ENCODE results near the gene CCDC8. TPM values are rescaled to one million over a fixed set of nuclear protein-coding genes. Genes with fewer than 3 reads are reported as not detected.
A peak's percentile ranks its signal among the peaks of the same experiment; 100 is the strongest.
"Not testable (repeated sequence)": the region's sequence is repeated elsewhere in the genome, so short reads cannot be mapped to it uniquely, and the experiment has no call there.

Gene CCDC8
- total and polyA plus RNA-seq, 4 donors: 9.6 to 25.7 (median 14.9) TPM

DNA sequence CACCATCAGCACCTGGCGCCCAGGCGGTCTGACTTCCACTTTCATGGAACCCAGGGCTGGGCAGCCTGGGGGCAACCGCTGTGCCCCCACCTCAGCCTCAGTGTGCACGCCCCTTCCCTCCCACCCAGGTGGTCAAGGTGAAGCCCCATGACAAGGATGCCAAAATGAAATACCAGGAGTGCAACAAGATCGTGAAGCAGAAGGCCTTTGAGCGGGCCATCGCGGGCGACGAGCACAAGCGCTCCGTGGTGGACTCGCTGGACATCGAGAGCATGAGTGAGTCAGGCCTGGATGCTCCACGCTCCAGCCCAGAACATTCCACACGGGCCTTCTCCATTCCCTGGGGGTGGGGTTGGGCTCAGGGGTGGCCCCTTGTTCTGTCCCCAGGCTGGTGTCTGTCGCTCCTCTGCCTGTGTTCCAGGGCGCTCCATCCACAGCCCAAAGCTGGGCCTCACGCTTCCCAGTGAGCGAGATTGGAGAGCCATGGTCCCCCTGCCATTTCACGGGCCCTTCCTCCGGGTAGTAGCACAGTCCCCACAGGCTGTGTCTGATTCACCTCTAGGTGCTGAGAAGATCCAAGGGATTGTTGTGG, 37.8 kb downstream of the CCDC8 start:
- intact Hi-C loops (cut with DNase I); ATAC-seq (ENCODE audit: low FRiP score); H3K9me3 ChIP-seq (ENCODE audit: control insufficient read depth, low read length); H3K27me3 ChIP-seq (ENCODE audit: control insufficient read depth in 1 of 2, insufficient read depth in 2 of 2, low read length in 1 of 2); H3K36me3 ChIP-seq (ENCODE audit: control insufficient read depth in 1 of 2, insufficient read depth in 2 of 2, low read length in 1 of 2); H3K4me3 ChIP-seq (ENCODE audit: low read length in 2 of 2); H3K27ac ChIP-seq (ENCODE audit: low read depth in 1 of 2, low read length in 2 of 2); H3K4me1 ChIP-seq (ENCODE audit: control insufficient read depth in 1 of 2, insufficient read depth in 2 of 2, low read length in 2 of 2): not testable (repeated sequence)
- DNase-seq: peak in 1 of 2 donors; percentile 55
- WGBS, 2 donors: 96 to 97% methylated on average over 18 to 22 of the region's 22 CpGs

DNA sequence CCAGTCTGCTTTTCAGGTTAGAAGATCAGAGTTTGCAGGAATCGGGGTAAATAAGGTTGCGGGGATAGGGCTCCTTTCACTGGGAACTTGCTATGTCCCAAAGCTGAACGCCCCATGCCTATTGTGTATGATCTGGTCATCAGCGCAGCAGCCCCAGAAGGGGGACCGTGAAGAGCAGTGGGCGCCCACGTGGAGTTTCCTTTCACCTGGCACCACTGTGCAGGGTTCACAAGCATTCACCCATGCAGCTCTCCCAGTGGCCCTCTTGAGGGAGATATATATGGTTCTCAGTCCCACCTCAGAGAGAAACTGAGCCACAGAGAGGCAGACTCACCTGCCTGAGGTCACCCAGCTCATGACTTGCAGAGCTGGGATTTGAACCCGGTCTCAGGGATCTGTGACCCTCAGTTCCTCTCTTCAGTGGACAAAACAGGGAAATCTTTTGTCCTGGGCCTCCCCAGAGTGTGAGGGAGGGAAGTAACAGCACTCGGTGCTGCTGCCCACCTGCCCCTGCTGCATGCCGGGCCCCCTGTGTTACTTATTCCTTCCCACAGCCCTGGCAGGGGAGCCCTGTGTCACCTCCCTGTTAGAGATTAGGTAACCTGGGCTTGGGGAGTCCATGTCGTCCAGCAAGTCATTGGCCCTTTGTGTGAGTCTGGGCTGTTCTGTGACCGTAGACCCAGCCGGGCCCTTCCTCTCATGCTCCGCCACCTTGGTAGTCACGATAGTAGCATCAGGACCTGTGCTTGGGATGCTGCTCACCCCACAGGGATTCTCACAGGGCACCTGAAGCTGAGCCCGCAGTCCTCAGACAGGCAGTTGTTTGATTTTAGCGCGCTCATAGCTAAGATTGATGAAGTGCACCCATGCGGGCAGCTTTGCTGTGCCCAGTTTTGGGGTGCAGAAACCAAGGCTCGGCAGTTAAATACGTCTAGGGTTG, 38.6 kb downstream of the CCDC8 start:
- Histone ChIP-seq H3K4me3 (ENCODE audit: low read length in 2 of 2) (no peak overlapping the region), H3K27me3 (ENCODE audit: control insufficient read depth in 1 of 2, insufficient read depth in 2 of 2, low read length in 1 of 2) (no peaks in the 10 kb centered on the region), H3K4me1 (ENCODE audit: control insufficient read depth in 1 of 2, insufficient read depth in 2 of 2, low read length in 2 of 2) (peaks cover 0 to 2% of the 10 kb centered on the region in 2 donors), H3K27ac (ENCODE audit: low read depth in 1 of 2, low read length in 2 of 2) (peak overlapping the region in 1 of 2 donors; percentile 82), H3K36me3 (ENCODE audit: control insufficient read depth in 1 of 2, insufficient read depth in 2 of 2, low read length in 1 of 2) (peaks cover 0 to 3% of the 10 kb centered on the region in 2 donors), H3K9me3 (ENCODE audit: control insufficient read depth, low read length) (no peaks in the 10 kb centered on the region)
- peak in 1 of 2 donors; percentile 57 for DNase-seq
- ATAC-seq (ENCODE audit: low FRiP score): no peak
- intact Hi-C loops (cut with DNase I): no loop called here
- WGBS, 2 donors: 87 to 92% methylated on average over 21 of the region's 21 CpGs

DNA sequence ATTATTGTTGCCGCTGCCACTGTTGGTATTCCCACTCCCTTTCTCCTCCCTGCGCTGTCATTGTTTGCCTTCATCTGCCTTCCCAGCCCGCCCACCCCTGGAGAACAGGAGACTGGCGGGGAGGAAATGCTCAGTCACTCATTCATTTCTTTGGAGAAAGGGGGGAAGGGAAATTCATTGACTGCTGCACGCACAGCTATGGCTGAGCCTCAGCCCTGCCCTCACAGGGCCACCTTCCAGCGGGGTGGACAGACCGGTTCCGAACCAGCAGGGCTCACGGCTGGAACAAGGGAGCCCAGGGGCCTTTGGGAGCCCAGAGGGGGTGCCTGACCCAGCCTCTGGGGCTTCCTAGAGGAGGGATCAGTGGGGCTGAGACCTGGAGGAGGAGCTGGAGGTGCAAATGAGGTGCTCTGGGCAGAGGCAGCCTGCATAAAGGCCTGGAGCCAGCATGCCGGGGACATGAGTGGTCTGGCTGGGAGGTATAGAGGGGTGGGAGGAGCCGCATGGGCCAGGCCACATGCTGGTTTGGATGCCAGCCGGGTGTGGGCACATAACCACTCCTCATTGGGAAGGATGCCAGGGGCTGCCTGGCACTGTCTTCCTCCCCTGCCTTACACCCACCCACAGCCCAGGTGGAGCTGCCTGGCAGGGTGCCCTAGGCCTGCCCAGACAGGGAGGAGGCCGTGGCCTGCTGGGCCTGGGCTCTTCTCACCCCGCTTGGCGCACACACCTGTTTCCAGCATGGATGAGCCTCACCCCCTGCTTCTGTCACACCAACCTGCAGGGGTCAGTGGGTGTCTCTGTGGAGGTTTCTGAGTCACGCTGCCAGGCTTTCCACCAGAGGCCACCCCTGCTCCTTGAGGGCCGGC, 39.6 kb downstream of the CCDC8 start:
- H3K27ac ChIP-seq (ENCODE audit: low read depth in 1 of 2, low read length in 2 of 2): peak overlapping the region; percentile 23 to 82
- no peak overlapping the region for H3K4me3 ChIP-seq (ENCODE audit: low read length in 2 of 2)
- peaks cover 0 to 2% of the 10 kb centered on the region in 2 donors for H3K4me1 ChIP-seq (ENCODE audit: control insufficient read depth in 1 of 2, insufficient read depth in 2 of 2, low read length in 2 of 2)
- DNase-seq: peak; percentile 86 to 89
- no peaks in the 10 kb centered on the region for H3K9me3 ChIP-seq (ENCODE audit: control insufficient read depth, low read length)
- 24 to 25% methylated on average over 15 to 17 of the region's 17 CpGs for WGBS, 2 donors
- H3K36me3 ChIP-seq (ENCODE audit: control insufficient read depth in 1 of 2, insufficient read depth in 2 of 2, low read length in 1 of 2): peaks cover 0 to 3% of the 10 kb centered on the region in 2 donors
- ATAC-seq (ENCODE audit: low FRiP score): peak; percentile 73
- intact Hi-C loops (cut with DNase I): no loop called here
- no peaks in the 10 kb centered on the region for H3K27me3 ChIP-seq (ENCODE audit: control insufficient read depth in 1 of 2, insufficient read depth in 2 of 2, low read length in 1 of 2)

DNA sequence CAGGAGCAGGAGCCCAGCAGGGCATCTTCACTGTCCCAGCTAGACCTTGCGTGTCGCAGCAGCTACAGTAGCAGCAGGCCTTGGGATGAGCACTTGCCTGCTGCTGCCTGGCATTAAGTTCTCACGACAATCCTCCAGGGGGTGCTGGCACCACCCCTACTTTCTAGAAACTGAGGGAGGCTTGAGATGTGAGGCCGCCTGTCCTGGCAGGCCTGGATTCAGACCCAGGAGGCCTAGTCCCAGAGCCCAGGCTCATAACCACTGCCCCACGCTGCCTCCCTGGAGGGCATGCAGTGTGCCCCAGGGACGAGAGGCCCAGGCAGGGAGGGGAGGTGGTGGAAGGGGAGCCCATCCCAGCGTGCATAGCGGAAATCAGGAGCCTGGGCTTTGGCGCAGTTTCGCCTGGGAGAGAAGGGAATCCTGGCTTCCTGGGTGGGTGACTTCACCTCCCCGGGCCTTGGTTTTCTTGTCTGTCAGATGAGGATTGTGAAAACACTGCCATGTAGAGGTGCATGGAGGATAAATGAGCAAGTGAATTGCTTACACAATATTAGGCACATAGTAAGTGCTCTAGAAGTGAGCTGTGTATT, 40.4 kb downstream of the CCDC8 start:
- no peak overlapping the region for H3K4me3 ChIP-seq (ENCODE audit: low read length in 2 of 2)
- peak overlapping the region in 1 of 2 donors; percentile 78 for H3K27ac ChIP-seq (ENCODE audit: low read depth in 1 of 2, low read length in 2 of 2)
- H3K4me1 ChIP-seq (ENCODE audit: control insufficient read depth in 1 of 2, insufficient read depth in 2 of 2, low read length in 2 of 2): peaks cover 0 to 2% of the 10 kb centered on the region in 2 donors
- DNase-seq (peak in 1 of 2 donors; percentile 81), ATAC-seq (ENCODE audit: low FRiP score) (no peak)
- WGBS, 2 donors: 35 to 44% methylated on average over 11 of the region's 11 CpGs
- intact Hi-C loops (cut with DNase I): no loop called here
- H3K36me3 ChIP-seq (ENCODE audit: control insufficient read depth in 1 of 2, insufficient read depth in 2 of 2, low read length in 1 of 2): peaks cover 0 to 3% of the 10 kb centered on the region in 2 donors
- no peaks in the 10 kb centered on the region for H3K27me3 ChIP-seq (ENCODE audit: control insufficient read depth in 1 of 2, insufficient read depth in 2 of 2, low read length in 1 of 2)
- H3K9me3 ChIP-seq (ENCODE audit: control insufficient read depth, low read length): no peaks in the 10 kb centered on the region

DNA sequence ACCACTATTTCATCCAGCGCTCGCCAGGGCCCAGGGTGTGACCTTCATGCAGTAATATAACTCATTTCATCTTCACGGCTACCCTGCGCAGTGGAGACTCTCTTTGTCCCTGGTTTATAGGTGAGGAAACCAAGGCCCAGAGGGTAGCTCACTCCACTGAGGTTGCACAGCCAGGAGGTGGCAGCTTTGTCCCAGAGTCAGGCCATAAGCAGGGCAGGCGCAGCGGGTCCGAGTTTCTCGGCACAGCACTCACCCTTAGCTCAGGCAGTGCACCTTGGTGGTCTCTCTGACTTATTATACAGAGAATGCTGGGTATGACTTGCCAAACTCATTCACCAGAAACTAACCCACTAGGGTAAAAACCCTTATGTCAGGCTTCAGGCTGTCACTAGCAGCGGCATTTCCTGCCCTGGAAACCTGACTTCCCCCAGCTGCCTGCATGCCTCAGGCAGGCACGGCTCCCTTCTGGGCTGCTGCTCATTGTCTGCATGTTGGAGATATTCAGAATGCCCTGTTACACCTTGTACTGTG, 41.9 kb downstream of the CCDC8 start:
- no peak overlapping the region for H3K4me3 ChIP-seq (ENCODE audit: low read length in 2 of 2)
- peak in 1 of 2 donors; percentile 61 for DNase-seq
- H3K9me3 ChIP-seq (ENCODE audit: control insufficient read depth, low read length): no peaks in the 10 kb centered on the region
- H3K27me3 ChIP-seq (ENCODE audit: control insufficient read depth in 1 of 2, insufficient read depth in 2 of 2, low read length in 1 of 2): no peaks in the 10 kb centered on the region
- no peak for ATAC-seq (ENCODE audit: low FRiP score)
- H3K4me1 ChIP-seq (ENCODE audit: control insufficient read depth in 1 of 2, insufficient read depth in 2 of 2, low read length in 2 of 2): peaks cover 0 to 2% of the 10 kb centered on the region in 2 donors
- WGBS, 2 donors: 82 to 85% methylated on average over 10 of the region's 10 CpGs
- no peaks in the 10 kb centered on the region for H3K36me3 ChIP-seq (ENCODE audit: control insufficient read depth in 1 of 2, insufficient read depth in 2 of 2, low read length in 1 of 2)
- intact Hi-C loops (cut with DNase I): no loop called here
- no peak overlapping the region for H3K27ac ChIP-seq (ENCODE audit: low read depth in 1 of 2, low read length in 2 of 2)

DNA sequence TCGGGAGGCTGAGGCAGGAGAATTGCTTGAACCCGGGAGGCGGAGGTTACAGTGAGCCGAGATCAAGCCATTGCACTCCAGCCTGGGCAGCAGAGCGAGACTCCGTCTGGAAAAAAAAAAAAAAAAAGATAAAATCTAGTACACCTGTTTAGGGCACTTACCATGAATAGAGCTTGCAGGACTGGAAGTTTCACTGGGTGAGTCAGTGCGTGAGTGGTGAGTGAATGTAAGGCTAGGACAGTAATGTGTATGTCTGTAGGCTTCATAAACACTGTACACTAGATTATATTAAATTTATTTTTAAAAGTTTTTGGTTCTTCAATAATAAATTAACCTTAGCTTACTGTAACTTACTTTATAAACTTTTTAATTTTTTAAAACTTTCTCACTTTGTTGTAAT, 43.5 kb downstream of the CCDC8 start:
- Histone ChIP-seq H3K9me3 (ENCODE audit: control insufficient read depth, low read length) (no peaks in the 10 kb centered on the region), H3K36me3 (ENCODE audit: control insufficient read depth in 1 of 2, insufficient read depth in 2 of 2, low read length in 1 of 2) (no peaks in the 10 kb centered on the region), H3K27ac (ENCODE audit: low read depth in 1 of 2, low read length in 2 of 2) (no peak overlapping the region), H3K4me1 (ENCODE audit: control insufficient read depth in 1 of 2, insufficient read depth in 2 of 2, low read length in 2 of 2) (peaks cover 0 to 2% of the 10 kb centered on the region in 2 donors), H3K27me3 (ENCODE audit: control insufficient read depth in 1 of 2, insufficient read depth in 2 of 2, low read length in 1 of 2) (no peaks in the 10 kb centered on the region), H3K4me3 (ENCODE audit: low read length in 2 of 2) (no peak overlapping the region)
- 92 to 93% methylated on average over 7 of the region's 7 CpGs for WGBS, 2 donors
- DNase-seq (no peak), ATAC-seq (ENCODE audit: low FRiP score) (no peak)
- intact Hi-C loops (cut with DNase I): no loop called here

DNA sequence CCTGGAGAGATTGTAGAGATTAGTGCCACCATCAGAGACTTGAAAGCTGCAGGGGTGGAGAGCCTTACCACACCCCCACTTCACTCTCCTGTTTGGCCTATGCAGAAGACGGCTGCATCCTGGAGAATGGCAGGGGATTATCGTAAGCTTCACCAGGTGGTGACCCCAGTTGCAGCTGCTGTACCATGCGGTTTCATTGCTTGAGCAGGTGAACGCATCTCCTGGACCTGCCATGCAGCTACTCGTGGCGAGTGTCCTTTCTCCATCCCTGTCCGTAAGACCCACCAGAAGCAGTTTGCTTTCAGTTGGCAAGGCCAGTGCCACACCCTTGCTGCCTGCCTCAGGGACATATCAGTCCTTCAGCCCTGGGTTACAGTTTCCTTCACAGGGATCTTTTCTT, 45.2 kb downstream of the CCDC8 start:
- Histone ChIP-seq H3K36me3 (ENCODE audit: control insufficient read depth in 1 of 2, insufficient read depth in 2 of 2, low read length in 1 of 2) (no peaks in the 10 kb centered on the region), H3K9me3 (ENCODE audit: control insufficient read depth, low read length) (no peaks in the 10 kb centered on the region), H3K27me3 (ENCODE audit: control insufficient read depth in 1 of 2, insufficient read depth in 2 of 2, low read length in 1 of 2) (no peaks in the 10 kb centered on the region), H3K27ac (ENCODE audit: low read depth in 1 of 2, low read length in 2 of 2) (no peak overlapping the region), H3K4me1 (ENCODE audit: control insufficient read depth in 1 of 2, insufficient read depth in 2 of 2, low read length in 2 of 2) (no peaks in the 10 kb centered on the region), H3K4me3 (ENCODE audit: low read length in 2 of 2) (no peak overlapping the region)
- DNase-seq (peak in 1 of 2 donors; percentile 57), ATAC-seq (ENCODE audit: low FRiP score) (no peak)
- WGBS, 2 donors: 88 to 92% methylated on average over 7 of the region's 7 CpGs
- intact Hi-C loops (cut with DNase I): no loop called here

DNA sequence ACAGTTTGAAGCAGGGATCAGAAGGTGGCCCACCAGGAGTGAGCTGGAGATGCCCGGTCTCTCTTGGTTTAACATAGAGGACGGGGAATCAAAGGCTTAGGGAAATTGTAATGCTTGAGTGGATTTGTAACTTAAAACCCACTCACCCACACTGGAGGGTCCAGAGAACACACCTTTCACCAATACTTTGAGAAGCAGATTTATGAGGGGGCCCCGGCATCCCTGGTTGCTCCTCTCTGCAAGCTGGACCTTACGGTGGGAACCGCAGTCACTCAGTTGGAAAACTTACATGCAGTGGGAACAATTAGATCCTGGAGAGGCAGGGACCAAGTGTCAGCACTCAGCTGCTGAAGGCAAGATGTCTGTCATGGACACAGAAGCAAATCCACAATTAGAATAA, 45.9 kb downstream of the CCDC8 start:
- Histone ChIP-seq H3K27me3 (ENCODE audit: control insufficient read depth in 1 of 2, insufficient read depth in 2 of 2, low read length in 1 of 2) (no peaks in the 10 kb centered on the region), H3K4me1 (ENCODE audit: control insufficient read depth in 1 of 2, insufficient read depth in 2 of 2, low read length in 2 of 2) (no peaks in the 10 kb centered on the region), H3K36me3 (ENCODE audit: control insufficient read depth in 1 of 2, insufficient read depth in 2 of 2, low read length in 1 of 2) (no peaks in the 10 kb centered on the region), H3K27ac (ENCODE audit: low read depth in 1 of 2, low read length in 2 of 2) (no peak overlapping the region), H3K9me3 (ENCODE audit: control insufficient read depth, low read length) (no peaks in the 10 kb centered on the region), H3K4me3 (ENCODE audit: low read length in 2 of 2) (no peak overlapping the region)
- intact Hi-C loops (cut with DNase I): no loop called here
- DNase-seq (peak in 1 of 2 donors; percentile 17), ATAC-seq (ENCODE audit: low FRiP score) (no peak)
- 83 to 94% methylated on average over 5 of the region's 5 CpGs for WGBS, 2 donors
